Adrenal gland (tissue), 12 donors: ENCODE results near the gene AHRR. TPM values are rescaled to one million over a fixed set of nuclear protein-coding genes. Genes with fewer than 3 reads are reported as not detected.
A peak's percentile ranks its signal among the peaks of the same experiment; 100 is the strongest.

ENCODE experiments used
- DNase-seq, 7 donors: peaks; one replicate each; pipeline ENCODE4 v3.0.0-alpha.2; 2019 to 2020
- H3K27ac ChIP-seq, 5 donors: fragments of 200-600 bp; sonication (generic) in 4 of 5; 1 replicate in 3 of 5; 2 replicates in 2 of 5; pipeline versions ENCODE4 v1.5.1 to v1.8.0; 2016 to 2020; ENCODE audit warnings: mild to moderate bottlenecking in 1 of 5
- H3K27me3 ChIP-seq: fragments of 200-600 bp; 2 replicates; pipeline ENCODE4 v1.8.0; 2021
- H3K36me3 ChIP-seq, 2 donors: fragments of 200-600 bp; replicated peaks in 1 of 2; 1 replicate in 1 of 2; 2 replicates in 1 of 2; pipeline versions ENCODE4 v1.5.1 to v1.8.0; 2018 to 2022
- H3K4me1 ChIP-seq, 2 donors: fragments of 200-600 bp; replicated peaks in 1 of 2; 1 replicate in 1 of 2; 2 replicates in 1 of 2; pipeline versions ENCODE4 v1.5.1 to v1.8.0; 2018 to 2021
- H3K4me3 ChIP-seq, 4 donors: fragments of 200-600 bp; sonication (generic) in 3 of 4; one replicate each; pipeline ENCODE4 v1.5.1; 2016 to 2018
- H3K9me3 ChIP-seq, 3 donors: fragments of 200-600 bp; sonication (generic) in 1 of 3; replicated peaks in 1 of 3; 1 replicate in 2 of 3; 2 replicates in 1 of 3; pipeline versions ENCODE4 v1.5.1 to v1.8.0; 2016 to 2021
- CTCF ChIP-seq, 6 experiments: fragments of 450-650 bp in 4 of 6; fragments of 200-600 bp in 2 of 6; sonication (generic) in 1 of 6; IDR thresholded peaks; 1 replicate in 5 of 6; 2 replicates in 1 of 6; pipeline versions ENCODE4 v1.5.1 to v1.8.0; 2016 to 2021; ENCODE audit warnings: antibody characterized with exemption in 6 of 6, mild to moderate bottlenecking in 2 of 6, moderate library complexity in 1 of 6
- POLR2A ChIP-seq, 2 donors: fragments of 450-650 bp; IDR thresholded peaks; one replicate each; pipeline ENCODE4 v1.6.1; 2017; ENCODE audit warnings: antibody characterized with exemption in 2 of 2, mild to moderate bottlenecking in 2 of 2, moderate library complexity in 1 of 2
- WGBS, 4 donors: extraction: QIAGEN DNeasy Blood & Tissue Kit in 2 of 4; methylation state at CpG; one replicate each; pipeline versions ENCODE4 v1.1.5 to v1.1.7; 2013 to 2017; 5-methylcytosine and 5-hydroxymethylcytosine counted together
- intact Hi-C, 2 donors: fragments of 100-400 bp; cut with DNase I; formaldehyde crosslinking; loops; one replicate each; pipeline versions ENCODE4 v1.14.1 to v1.15.0; 2022 to 2023
- polyA plus RNA-seq, 3 donors: library from polyadenylated mRNA; stranded (reverse); fragments of 200-250 nt in 2 of 3; fragments of 350-450 nt in 1 of 3; fragmentation: Illumina TruSeq in 1 of 3; extraction: RNeasy Lipid Tissue Mini Kit (QIAGEN cat#74804) in 1 of 3; gene quantifications; one replicate each; pipeline ENCODE4 v1.2.3, GENCODE V29; 2013 to 2014
- total RNA-seq, 9 donors: library from RNA; depleted of rRNA in 4 of 9; stranded (reverse); fragments of >200 nt in 4 of 9; fragments of 120-200 nt in 1 of 9; fragmentation: NEBNext Ultra II Directional in 1 of 9; extraction: Animal tissue kit (Norgen Biotek cat#: 25700) in 1 of 9; gene quantifications; one replicate each; pipeline versions ENCODE4 v1.1.0 to v1.2.4, GENCODE V29; 2013 to 2023
- donor health status: healthy with polysubstance abuse.
- donor health status: Bipolar disorder and iron deficiency.
- donor health status: DM: yes; HTN: yes; CAD: no.
- donor health status: DM: no; HTN: no; CAD: no.
- donor health status: DM: no; HTN: no; CAD: no.
- donor health status: DM: yes; HTN: yes; CAD: no.

AHRR gene
- total and polyA plus RNA-seq, 12 donors: 0.17 to 3.6 (median 0.99) TPM

GRCh38 chr5:378301-378891, 56.9 kb downstream of the AHRR start:
- intact Hi-C loops: no loop called here
- no peaks in the 10 kb centered on the region for H3K36me3 ChIP-seq
- H3K27me3 ChIP-seq: no peaks in the 10 kb centered on the region
- H3K9me3 ChIP-seq: peaks cover 0 to 4% (median 0%) of the 10 kb centered on the region in 3 donors
- no peak overlapping the region for H3K4me3 ChIP-seq
- no peak for TF ChIP-seq POLR2A (IDR thresholded peaks at IDR 0.05)
- no peak for TF ChIP-seq CTCF (IDR thresholded peaks at IDR 0.05)
- DNase-seq: peak in 2 of 7 donors; percentile 1 to 4
- WGBS, 4 donors: 75 to 91% (median 84%) methylated on average over 8 of the region's 8 CpGs
- peaks cover 0 to 5% of the 10 kb centered on the region in 2 donors for H3K4me1 ChIP-seq
- no peak overlapping the region for H3K27ac ChIP-seq

GRCh38 chr5:378976-379742, 57.6 kb downstream of the AHRR start:
- 81 to 96% (median 92%) methylated on average over 15 to 16 of the region's 16 CpGs for WGBS, 4 donors
- no peak for TF ChIP-seq POLR2A (IDR thresholded peaks at IDR 0.05)
- TF ChIP-seq CTCF (IDR thresholded peaks at IDR 0.05): no peak
- no peak overlapping the region for H3K27ac ChIP-seq
- peak in 4 of 7 donors; percentile 4 to 14 (median 10) for DNase-seq
- no peaks in the 10 kb centered on the region for H3K27me3 ChIP-seq
- intact Hi-C loops: no loop called here
- H3K9me3 ChIP-seq: peaks cover 0 to 4% (median 0%) of the 10 kb centered on the region in 3 donors
- H3K36me3 ChIP-seq: no peaks in the 10 kb centered on the region
- H3K4me3 ChIP-seq: no peak overlapping the region
- peaks cover 0 to under 1% of the 10 kb centered on the region in 2 donors for H3K4me1 ChIP-seq

- WGBS, 4 donors: 60 to 89% (median 78%) methylated on average over 2 of the region's 2 CpGs
- peak in 3 of 7 donors; percentile 10 to 39 (median 11) for DNase-seq
Observed at GRCh38 chr5:380701-381309, 59.3 kb downstream of the AHRR start.

More at GRCh38 chr5:380701-381309, 59.3 kb downstream of the AHRR start:
- intact Hi-C loops: no loop called here
- H3K9me3 ChIP-seq: peaks cover 0 to 6% (median 4%) of the 10 kb centered on the region in 3 donors
- no peaks in the 10 kb centered on the region for H3K4me1 ChIP-seq
- no peaks in the 10 kb centered on the region for H3K27me3 ChIP-seq
- TF ChIP-seq CTCF (IDR thresholded peaks at IDR 0.05) (no peak), POLR2A (IDR thresholded peaks at IDR 0.05) (no peak)
- no peak overlapping the region for H3K4me3 ChIP-seq
- H3K36me3 ChIP-seq: no peaks in the 10 kb centered on the region
- H3K27ac ChIP-seq: no peak overlapping the region
